ENCODE measurements around the gene BAIAP2L1. TPM values are rescaled to one million over a fixed set of nuclear protein-coding genes. Genes with fewer than 3 reads are reported as not detected.
A peak's percentile ranks its signal among the peaks of the same experiment; 100 is the strongest.

The BAIAP2L1 gene
- total RNA-seq, 4 donors from 2014 or later, result 17.2 to 28.9 (median 20.7) TPM

- intact Hi-C loops (cut with DNase I; ENCODE audit: low total_unique reads), result no loop called here
- DNase-seq (ENCODE audit: low spot score in 2 of 2), result peak; percentile 86 to 97
- no peak for TF ChIP-seq CTCF (IDR thresholded peaks at IDR 0.05)
- no peak for TF ChIP-seq POLR2A (IDR thresholded peaks at IDR 0.05)
- H3K4me3 ChIP-seq (ENCODE audit: low read depth, poor library complexity, severe bottlenecking), result no peak overlapping the region
- 25 to 28% methylated on average over 8 to 11 of the region's 14 CpGs for WGBS, 2 donors
Observed at GRCh38 chr7:98286093-98286539, 114.8 kb downstream of the BAIAP2L1 start.

- WGBS, 2 donors, result 56 to 68% methylated on average over 8 to 14 of the region's 21 CpGs
- TF ChIP-seq POLR2A (IDR thresholded peaks at IDR 0.05) (no peak), CTCF (IDR thresholded peaks at IDR 0.05) (no peak)
- H3K4me3 ChIP-seq (ENCODE audit: low read depth, poor library complexity, severe bottlenecking), result no peak overlapping the region
- intact Hi-C loops (cut with DNase I; ENCODE audit: low total_unique reads), result no loop called here
- no peak for DNase-seq (ENCODE audit: low spot score in 2 of 2)
Observed at GRCh38 chr7:98285157-98286092, 115.5 kb downstream of the BAIAP2L1 start.

GRCh38 chr7:98284335-98285036, 116.4 kb downstream of the BAIAP2L1 start:
- TF ChIP-seq POLR2A (IDR thresholded peaks at IDR 0.05) (no peak), CTCF (IDR thresholded peaks at IDR 0.05) (no peak)
- intact Hi-C loops (cut with DNase I; ENCODE audit: low total_unique reads), result no loop called here
- WGBS, 2 donors, result 9 to 10% methylated on average over 15 to 20 of the region's 20 CpGs
- H3K4me3 ChIP-seq (ENCODE audit: low read depth, poor library complexity, severe bottlenecking), result no peak overlapping the region
- peak; percentile 79 to 96 for DNase-seq (ENCODE audit: low spot score in 2 of 2)

GRCh38 chr7:98283887-98284222, 117.0 kb downstream of the BAIAP2L1 start:
- intact Hi-C loops (cut with DNase I; ENCODE audit: low total_unique reads), result no loop called here
- peak overlapping the region; percentile 24 for H3K4me3 ChIP-seq (ENCODE audit: low read depth, poor library complexity, severe bottlenecking)
- DNase-seq (ENCODE audit: low spot score in 2 of 2), result no peak
- 51 to 63% methylated on average over 3 to 8 of the region's 8 CpGs for WGBS, 2 donors
- TF ChIP-seq CTCF (IDR thresholded peaks at IDR 0.05) (no peak), POLR2A (IDR thresholded peaks at IDR 0.05) (no peak)

GRCh38 chr7:98283127-98283886, 117.6 kb downstream of the BAIAP2L1 start:
- DNase-seq (ENCODE audit: low spot score in 2 of 2), result peak; percentile 66 to 93
- peak overlapping the region; percentile 77 for H3K4me3 ChIP-seq (ENCODE audit: low read depth, poor library complexity, severe bottlenecking)
- 42 to 47% methylated on average over 19 of the region's 19 CpGs for WGBS, 2 donors
- TF ChIP-seq CTCF (IDR thresholded peaks at IDR 0.05) (no peak), POLR2A (IDR thresholded peaks at IDR 0.05) (no peak)
- intact Hi-C loops (cut with DNase I; ENCODE audit: low total_unique reads), result no loop called here
